HL-60 (cell line): ENCODE results near the gene SFXN5.

Source experiments
- DNase-seq, 2 experiments: peaks; one replicate each; pipeline ENCODE4 v3.0.0-alpha.2; 2010 to 2020; ENCODE audit warnings: low read depth in 1 of 2, low spot score in 1 of 2
- H3K27ac ChIP-seq: fragments of 250-450 bp; sonication (Bioruptor Pico); replicated peaks from 2 replicates; pipeline ENCODE4 v1.5.1; 2020; ENCODE audit warnings: mild to moderate bottlenecking, moderate library complexity
- H3K27me3 ChIP-seq: fragments of 250-450 bp; sonication (Bioruptor Pico); 2 replicates; pipeline ENCODE4 v1.5.1; 2021; ENCODE audit warnings: mild to moderate bottlenecking, moderate library complexity; ENCODE audit not compliant: insufficient read depth, poor library complexity, severe bottlenecking
- H3K4me3 ChIP-seq: replicated peaks from 2 replicates; pipeline ENCODE4 v1.5.1; 2011; ENCODE audit warnings: mild to moderate bottlenecking, control low read depth, low read length; ENCODE audit not compliant: insufficient read depth
- GABPA ChIP-seq: IDR thresholded peaks from 2 replicates; pipeline ENCODE4 v1.6.1; 2012; ENCODE audit warnings: low read depth
- POLR2AphosphoS5 ChIP-seq: IDR thresholded peaks from 2 replicates; pipeline ENCODE4 v1.6.1; 2012; ENCODE audit warnings: low read depth
- SPI1 ChIP-seq: IDR thresholded peaks from 2 replicates; pipeline ENCODE4 v1.6.1; 2012; ENCODE audit warnings: low read depth, mild to moderate bottlenecking, borderline replicate concordance
- TF ChIP-seq, protein P1 (sequence below): IDR thresholded peaks from one replicate; pipeline ENCODE4 v1.5.1; 2011; ENCODE audit warnings: low read length, control low read depth, inconsistent platforms; ENCODE audit not compliant: insufficient read depth
- TF ChIP-seq, protein P2 (sequence below): IDR thresholded peaks from 2 replicates; pipeline ENCODE4 v1.6.1; 2012; ENCODE audit warnings: low read depth; ENCODE audit not compliant: insufficient replicate concordance

The SFXN5 gene

DNA sequence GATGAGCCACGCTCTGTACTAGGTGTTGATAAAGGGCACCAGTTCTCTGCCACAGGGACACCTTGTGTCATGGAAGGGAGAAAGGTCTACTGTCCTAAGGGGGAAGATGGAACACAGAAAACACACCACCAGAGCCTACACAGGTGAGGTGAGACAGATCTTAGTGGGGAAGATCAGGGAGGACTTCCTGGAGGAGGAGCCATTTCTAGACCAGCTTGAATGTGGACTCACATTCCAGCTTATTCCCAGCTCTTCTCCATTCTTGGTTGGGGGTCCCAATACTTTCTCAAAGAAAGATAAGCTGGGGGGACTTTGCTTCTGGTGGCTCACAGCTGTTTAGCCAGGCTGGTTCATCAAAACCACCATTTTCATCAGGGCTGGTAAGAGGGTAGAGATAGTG is 118.0 kb downstream of the SFXN5 start:
- H3K27ac ChIP-seq, result no peak overlapping the region
- no peak for TF ChIP-seq GABPA
- TF ChIP-seq SPI1, result no peak
- TF ChIP-seq, protein P1, sequence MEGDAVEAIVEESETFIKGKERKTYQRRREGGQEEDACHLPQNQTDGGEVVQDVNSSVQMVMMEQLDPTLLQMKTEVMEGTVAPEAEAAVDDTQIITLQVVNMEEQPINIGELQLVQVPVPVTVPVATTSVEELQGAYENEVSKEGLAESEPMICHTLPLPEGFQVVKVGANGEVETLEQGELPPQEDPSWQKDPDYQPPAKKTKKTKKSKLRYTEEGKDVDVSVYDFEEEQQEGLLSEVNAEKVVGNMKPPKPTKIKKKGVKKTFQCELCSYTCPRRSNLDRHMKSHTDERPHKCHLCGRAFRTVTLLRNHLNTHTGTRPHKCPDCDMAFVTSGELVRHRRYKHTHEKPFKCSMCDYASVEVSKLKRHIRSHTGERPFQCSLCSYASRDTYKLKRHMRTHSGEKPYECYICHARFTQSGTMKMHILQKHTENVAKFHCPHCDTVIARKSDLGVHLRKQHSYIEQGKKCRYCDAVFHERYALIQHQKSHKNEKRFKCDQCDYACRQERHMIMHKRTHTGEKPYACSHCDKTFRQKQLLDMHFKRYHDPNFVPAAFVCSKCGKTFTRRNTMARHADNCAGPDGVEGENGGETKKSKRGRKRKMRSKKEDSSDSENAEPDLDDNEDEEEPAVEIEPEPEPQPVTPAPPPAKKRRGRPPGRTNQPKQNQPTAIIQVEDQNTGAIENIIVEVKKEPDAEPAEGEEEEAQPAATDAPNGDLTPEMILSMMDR, result no peak
- TF ChIP-seq, protein P2, sequence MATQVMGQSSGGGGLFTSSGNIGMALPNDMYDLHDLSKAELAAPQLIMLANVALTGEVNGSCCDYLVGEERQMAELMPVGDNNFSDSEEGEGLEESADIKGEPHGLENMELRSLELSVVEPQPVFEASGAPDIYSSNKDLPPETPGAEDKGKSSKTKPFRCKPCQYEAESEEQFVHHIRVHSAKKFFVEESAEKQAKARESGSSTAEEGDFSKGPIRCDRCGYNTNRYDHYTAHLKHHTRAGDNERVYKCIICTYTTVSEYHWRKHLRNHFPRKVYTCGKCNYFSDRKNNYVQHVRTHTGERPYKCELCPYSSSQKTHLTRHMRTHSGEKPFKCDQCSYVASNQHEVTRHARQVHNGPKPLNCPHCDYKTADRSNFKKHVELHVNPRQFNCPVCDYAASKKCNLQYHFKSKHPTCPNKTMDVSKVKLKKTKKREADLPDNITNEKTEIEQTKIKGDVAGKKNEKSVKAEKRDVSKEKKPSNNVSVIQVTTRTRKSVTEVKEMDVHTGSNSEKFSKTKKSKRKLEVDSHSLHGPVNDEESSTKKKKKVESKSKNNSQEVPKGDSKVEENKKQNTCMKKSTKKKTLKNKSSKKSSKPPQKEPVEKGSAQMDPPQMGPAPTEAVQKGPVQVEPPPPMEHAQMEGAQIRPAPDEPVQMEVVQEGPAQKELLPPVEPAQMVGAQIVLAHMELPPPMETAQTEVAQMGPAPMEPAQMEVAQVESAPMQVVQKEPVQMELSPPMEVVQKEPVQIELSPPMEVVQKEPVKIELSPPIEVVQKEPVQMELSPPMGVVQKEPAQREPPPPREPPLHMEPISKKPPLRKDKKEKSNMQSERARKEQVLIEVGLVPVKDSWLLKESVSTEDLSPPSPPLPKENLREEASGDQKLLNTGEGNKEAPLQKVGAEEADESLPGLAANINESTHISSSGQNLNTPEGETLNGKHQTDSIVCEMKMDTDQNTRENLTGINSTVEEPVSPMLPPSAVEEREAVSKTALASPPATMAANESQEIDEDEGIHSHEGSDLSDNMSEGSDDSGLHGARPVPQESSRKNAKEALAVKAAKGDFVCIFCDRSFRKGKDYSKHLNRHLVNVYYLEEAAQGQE, result no peak
- no peak for TF ChIP-seq POLR2AphosphoS5
- H3K4me3 ChIP-seq, result no peak overlapping the region
- no peaks in the 10 kb centered on the region for H3K27me3 ChIP-seq
- no peak for DNase-seq

DNA sequence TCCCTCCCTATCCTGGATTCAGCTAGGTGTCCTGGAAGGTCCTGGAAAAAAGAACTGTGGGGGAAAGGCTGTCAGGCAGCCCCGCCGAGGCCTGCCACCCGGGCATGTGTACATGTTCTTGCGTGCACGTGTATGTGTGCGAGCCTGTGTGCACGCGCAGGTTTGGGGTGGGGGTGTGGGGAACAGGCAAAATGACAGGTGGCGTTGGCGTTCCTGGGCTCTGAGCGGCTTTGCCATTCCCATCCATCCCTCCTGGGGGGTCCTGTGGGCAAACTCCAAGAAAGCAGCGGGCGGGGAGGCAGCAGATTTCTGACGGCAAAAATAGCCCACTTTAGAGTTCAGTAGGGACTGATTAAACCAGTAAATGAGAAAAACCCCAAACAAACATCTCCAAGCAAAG is 118.6 kb downstream of the SFXN5 start:
- TF ChIP-seq GABPA (no peak), POLR2AphosphoS5 (no peak), SPI1 (no peak)
- TF ChIP-seq, protein P2, result no peak
- TF ChIP-seq, protein P1, result no peak
- H3K27me3 ChIP-seq, result no peaks in the 10 kb centered on the region
- no peak overlapping the region for H3K4me3 ChIP-seq
- DNase-seq, result no peak
- H3K27ac ChIP-seq, result no peak overlapping the region

DNA sequence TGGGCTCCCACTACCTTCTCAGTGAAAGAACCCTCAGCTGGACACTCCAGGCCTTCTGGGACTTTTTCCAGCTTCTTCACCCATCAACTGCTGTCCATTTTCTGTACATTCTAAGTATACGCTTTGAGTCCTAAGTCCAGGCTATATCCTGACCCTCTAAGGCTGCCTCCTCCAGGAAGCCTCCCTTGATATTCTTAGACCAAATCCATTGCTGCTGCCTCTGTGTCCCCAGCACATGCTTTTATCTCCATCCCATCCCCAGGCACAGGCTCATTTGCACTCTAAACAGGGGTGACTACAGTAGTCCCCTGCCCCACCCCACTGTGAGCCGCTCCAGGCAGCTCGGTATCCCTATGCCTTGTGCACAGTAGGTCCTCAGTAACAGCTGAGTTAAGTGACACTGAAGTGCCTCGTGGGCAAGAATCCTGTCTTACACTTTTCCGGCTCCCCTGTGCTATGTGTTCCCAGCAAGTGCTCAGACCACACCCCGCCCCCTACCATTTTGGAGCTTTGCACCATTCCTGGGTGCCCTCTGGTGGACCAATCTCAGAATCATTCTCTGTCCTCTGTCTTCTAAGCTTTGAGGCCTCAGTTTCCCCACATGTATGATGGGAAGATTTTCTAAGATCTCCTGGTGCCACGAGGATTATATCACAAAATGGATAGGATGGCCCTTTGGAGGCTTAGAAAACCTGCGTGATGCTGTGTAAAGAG is 119.2 kb downstream of the SFXN5 start:
- no peak overlapping the region for H3K4me3 ChIP-seq
- no peak overlapping the region for H3K27ac ChIP-seq
- TF ChIP-seq, protein P2, result no peak
- TF ChIP-seq POLR2AphosphoS5 (no peak), SPI1 (no peak), GABPA (no peak)
- TF ChIP-seq, protein P1, result no peak
- no peak for DNase-seq
- no peaks in the 10 kb centered on the region for H3K27me3 ChIP-seq
